K562 (cell line): ENCODE measurements around the gene NRXN2. TPM values are rescaled to one million over a fixed set of nuclear protein-coding genes. Genes with fewer than 3 reads are reported as not detected.
A peak's percentile ranks its signal among the peaks of the same experiment; 100 is the strongest.
"Not testable (repeated sequence)": the region's sequence is repeated elsewhere in the genome, so short reads cannot be mapped to it uniquely, and the experiment has no call there.

Experiments
- ATAC-seq: fragments of 200-7000 bp; cut with Tn5 transposase; 3 replicates; pipeline ENCODE4 v1.9.1; 2020; ENCODE audit warnings: moderate library complexity
- BruUV-seq: library from RNA; stranded (reverse); fragments of 400-500 nt; replicated peaks from 2 replicates; lab custom pipeline; 2021; lab: Mats Ljungman, UMichigan
- CTCF ChIA-PET: fragments of 300-600 bp; formaldehyde crosslinking; extraction: SDS; loops from one replicate; lab custom pipeline; 2021; ENCODE audit warnings: low intra/inter-chr PET ratio; lab: Yijun Ruan, JAX
- POLR2A ChIA-PET: fragments of 300-600, 350-650 bp; sonication (Branson Sonifier 250); formaldehyde crosslinking; extraction: SDS; loops from one replicate; lab custom pipeline; 2021; ENCODE audit warnings: antibody characterized with exemption, inconsistent platforms; lab: Yijun Ruan, JAX
- DNase-seq, 4 experiments: peaks; one replicate each; pipeline versions ENCODE4 v3.0.0 to v3.0.0-alpha.2; 2011 to 2018; ENCODE audit warnings: low spot score in 3 of 4, mixed read lengths in 3 of 4; ENCODE audit errors: extremely low read depth in 1 of 4
- FAIRE-seq: peaks from 2 replicates; lab custom pipeline; 2011; peaks lifted over from hg19 to GRCh38; lab: Jason Lieb, UNC
- H2AFZ ChIP-seq: 2 replicates; pipeline ENCODE4 v1.6.0; 2011; ENCODE audit warnings: low read depth, low read length, control low read depth, inconsistent platforms
- H3K27ac ChIP-seq: fragments of 200-600 bp; 3 replicates; pipeline ENCODE4 v1.8.0; 2011; ENCODE audit warnings: low read depth, mild to moderate bottlenecking, control low read depth, inconsistent platforms, low read length, moderate library complexity, mixed read lengths; ENCODE audit errors: extremely low read depth
- H3K27me3 ChIP-seq, 2 experiments: fragments of 300-600 bp in 1 of 2; 2 replicates in 1 of 2; 3 replicates in 1 of 2; pipeline versions ENCODE4 v1.6.0 to v1.8.0; 2011; ENCODE audit warnings: inconsistent platforms in 2 of 2, low read length in 2 of 2, mild to moderate bottlenecking in 1 of 2, mixed read lengths in 1 of 2, moderate library complexity in 1 of 2; ENCODE audit not compliant: control insufficient read depth in 2 of 2, insufficient read depth in 2 of 2
- H3K36me3 ChIP-seq: fragments of 300-600 bp; 3 replicates; pipeline ENCODE4 v1.8.0; 2011; ENCODE audit warnings: mild to moderate bottlenecking, low read length, inconsistent platforms; ENCODE audit not compliant: control insufficient read depth, insufficient read depth
- H3K4me1 ChIP-seq, 2 experiments: fragments of 200-600 bp in 1 of 2; replicated peaks in 1 of 2; 2 replicates in 1 of 2; 3 replicates in 1 of 2; pipeline versions ENCODE4 v1.5.1 to v1.8.0; 2011; ENCODE audit warnings: inconsistent platforms in 2 of 2, low read length in 2 of 2, mild to moderate bottlenecking in 1 of 2, mixed read lengths in 1 of 2, moderate library complexity in 1 of 2; ENCODE audit not compliant: control insufficient read depth in 2 of 2, insufficient read depth in 2 of 2
- H3K4me2 ChIP-seq: 2 replicates; pipeline ENCODE4 v1.6.1; 2011; ENCODE audit warnings: low read length, control low read depth, inconsistent platforms, mixed read lengths; ENCODE audit not compliant: insufficient read depth
- H3K4me3 ChIP-seq: fragments of 200-600 bp; sonication (generic), shearing (Covaris generic); 2 replicates; pipeline ENCODE4 v1.5.1; 2016; ENCODE audit warnings: control low read depth, inconsistent platforms
- H3K79me2 ChIP-seq: fragments of 200-600 bp; 3 replicates; pipeline ENCODE4 v1.8.0; 2011; ENCODE audit warnings: low read length, inconsistent platforms; ENCODE audit not compliant: control insufficient read depth, insufficient read depth
- H3K9ac ChIP-seq, 2 experiments: 2 replicates each; pipeline versions ENCODE4 v1.6.0 to v1.6.1; 2011; ENCODE audit warnings: low read depth in 2 of 2, low read length in 2 of 2, control low read depth in 1 of 2, inconsistent platforms in 1 of 2, mild to moderate bottlenecking in 1 of 2, mixed read lengths in 1 of 2; ENCODE audit not compliant: insufficient read depth in 1 of 2
- H3K9me1 ChIP-seq: one replicate; pipeline ENCODE4 v1.6.0; 2011; ENCODE audit warnings: inconsistent platforms, mild to moderate bottlenecking, low read length, moderate library complexity; ENCODE audit not compliant: control insufficient read depth, insufficient read depth
- H3K9me3 ChIP-seq: replicated peaks from 2 replicates; pipeline ENCODE4 v1.5.1; 2011; ENCODE audit warnings: low read depth, low read length, inconsistent platforms; ENCODE audit not compliant: control insufficient read depth, insufficient read depth
- H4K20me1 ChIP-seq: replicated peaks from 2 replicates; pipeline ENCODE4 v1.6.1; 2011; ENCODE audit warnings: low read length, inconsistent platforms, mixed read lengths; ENCODE audit not compliant: control insufficient read depth, insufficient read depth
- CREBBP ChIP-seq: IDR thresholded peaks from one replicate; pipeline ENCODE4 v1.6.1; 2012; ENCODE audit warnings: low read depth, mild to moderate bottlenecking, control low read depth, inconsistent platforms, low read length
- EHMT2 ChIP-seq: fragments of 450-650 bp; IDR thresholded peaks from 2 replicates; pipeline ENCODE4 v1.6.1; 2018; ENCODE audit warnings: antibody characterized with exemption
- ZBTB1 ChIP-seq: sonication (generic); formaldehyde crosslinking; IDR thresholded peaks from 2 replicates; pipeline ENCODE4 v1.8.1; 2023; ENCODE audit warnings: missing genetic modification reagents, low read depth, mild to moderate bottlenecking, borderline replicate concordance
- ZKSCAN1 ChIP-seq: fragments of 150-350 bp; IDR thresholded peaks from 2 replicates; pipeline ENCODE4 v1.6.1; 2016; ENCODE audit warnings: low read depth, low read length
- WGBS: fragments of 100-300 bp; shearing (Covaris generic); methylation state at CpG from one replicate; pipeline ENCODE4 v1.1.6; 2016; ENCODE audit warnings: low coverage, mixed read lengths; ENCODE audit not compliant: insufficient coverage; ENCODE audit errors: missing lambda C conversion rate; 5-methylcytosine and 5-hydroxymethylcytosine counted together
- in situ Hi-C: fragments of 300-500 bp; cut with MboI; formaldehyde crosslinking; loops from 4 replicates; pipeline ENCODE4 v1.15.0; 2018; ENCODE audit warnings: inconsistent platforms, mixed read lengths
- intact Hi-C: fragments of 100-400 bp; cut with micrococcal nuclease; formaldehyde crosslinking; loops from 2 replicates; pipeline ENCODE4 v1.14.2; 2022
- polyA plus RNA-seq, 8 experiments: library from polyadenylated mRNA; depleted of rRNA in 4 of 8; stranded (reverse) in 5 of 8; unstranded in 3 of 8; fragments of >200 nt; fragmentation: Nextera tagmentation in 2 of 8; fragmentation: Illumina TruSeq in 1 of 8; extraction: Ambion mirVana in 2 of 8; extraction: Trizol in 1 of 8; gene quantifications; 2 replicates each; pipeline versions ENCODE4 v1.2.1 to v1.2.3, GENCODE V29; 2011 to 2014; ENCODE audit warnings: inconsistent platforms in 1 of 8, missing spikeins in 1 of 8
- total RNA-seq, 7 experiments: library from RNA; depleted of rRNA in 6 of 7; stranded (reverse); fragments of >200 nt in 6 of 7; fragmentation: Illumina TruSeq in 2 of 7; extraction: Trizol in 2 of 7; gene quantifications; 2 replicates each; pipeline versions ENCODE4 v1.2.1 to v1.2.3, GENCODE V29; 2011 to 2021; ENCODE audit warnings: low replicate concordance in 1 of 7

NRXN2 gene
- total and polyA plus RNA-seq, 9 of the 15 experiments (the other 6 are each of a cell fraction or from before 2014, with no cell fraction given), result 0.07 to 0.47 (median 0.15) TPM; not detected in 4

- not testable (repeated sequence) for BruUV-seq
These were observed 127.1 kb downstream of the NRXN2 start for GRCh38 chr11:64595922-64596321.

GRCh38 chr11:64594159-64594939 lies 128.6 kb downstream of the NRXN2 start:
- BruUV-seq, result no TSS peak

More at GRCh38 chr11:64595922-64596321, 127.1 kb downstream of the NRXN2 start:
- H3K4me3 ChIP-seq, H3K27ac ChIP-seq, in situ Hi-C loops, POLR2A ChIA-PET, H3K9me3 ChIP-seq, H3K9ac ChIP-seq, ATAC-seq, H3K4me2 ChIP-seq, H3K9me1 ChIP-seq, H4K20me1 ChIP-seq, FAIRE-seq, CTCF ChIA-PET, intact Hi-C loops, H3K36me3 ChIP-seq, H3K79me2 ChIP-seq, H2AFZ ChIP-seq, DNase-seq: not testable (repeated sequence)
- Histone ChIP-seq H3K4me1 (peaks cover 0 to 20% of the 10 kb centered on the region in 2 experiments; a peak in 2 of 5 replicates), H3K27me3 (peaks cover 13 to 62% of the 10 kb centered on the region in 2 experiments; a peak in 3 of 5 replicates)
- 0% methylated on average over 1 of the region's 1 CpG for WGBS
- 0 out of 2 replicates have a peak, but pooled peaks have one; percentile 21 for TF ChIP-seq EHMT2

More at GRCh38 chr11:64594159-64594939, 128.6 kb downstream of the NRXN2 start:
- no peak overlapping the region for H3K4me3 ChIP-seq
- H3K4me1 ChIP-seq, result peaks cover 0 to 20% of the 10 kb centered on the region in 2 experiments; a peak in 2 of 5 replicates
- in situ Hi-C loops (no loop called here), intact Hi-C loops (no loop called here)
- ATAC-seq (no peak), FAIRE-seq (no peak), DNase-seq (no peak)
- no peak overlapping the region for H2AFZ ChIP-seq
- no peak overlapping the region for H3K9ac ChIP-seq
- 9% methylated on average over 10 of the region's 14 CpGs for WGBS
- POLR2A ChIA-PET, result no interaction called here
- no peaks in the 10 kb centered on the region for H3K36me3 ChIP-seq
- H3K9me3 ChIP-seq, result no peaks in the 10 kb centered on the region; the same call in 1 of the 2 replicates
- no peaks in the 10 kb centered on the region for H3K79me2 ChIP-seq
- H3K27me3 ChIP-seq, result peaks cover 13 to 64% of the 10 kb centered on the region in 2 experiments; a peak in 3 of 5 replicates
- H3K9me1 ChIP-seq, result no peaks in the 10 kb centered on the region
- CTCF ChIA-PET, result no interaction called here
- H3K27ac ChIP-seq, result no peak overlapping the region
- TF ChIP-seq ZBTB1 (CRISPR knock-in tag), result no peak
- TF ChIP-seq ZKSCAN1, result peak; percentile 69; the same call in 1 of the 2 replicates
- peak; percentile 14 for TF ChIP-seq CREBBP
- H3K4me2 ChIP-seq, result no peak overlapping the region
- H4K20me1 ChIP-seq, result 0 out of 2 replicates have a peak, but pooled peaks cover 5% of the 10 kb centered on the region
